ENCODE results near the gene RBMY1F.
"Not testable (repeated sequence)": the region's sequence is repeated elsewhere in the genome, so short reads cannot be mapped to it uniquely, and the experiment has no call there.

The RBMY1F gene

GRCh38 chrY:22182823-22183222 lies at the start of gene RBMY1F:
TSS of gene RBMY1F (minus strand) at chrY:22182923. CDS start at chrY:22180969, 1,954 bp downstream.
- FAIRE-seq; DNase-seq (ENCODE audit: insufficient read length, low spot score): not testable (repeated sequence)

GRCh38 chrY:22151144-22151543 lies 31.6 kb downstream of the RBMY1F start:
- not testable (repeated sequence) for DNase-seq (ENCODE audit: insufficient read length, low spot score); FAIRE-seq

GRCh38 chrY:22141011-22141695 lies 41.6 kb downstream of the RBMY1F start:
- DNase-seq (ENCODE audit: insufficient read length, low spot score); FAIRE-seq: not testable (repeated sequence)

GRCh38 chrY:22134719-22135118 lies 48.0 kb downstream of the RBMY1F start:
- FAIRE-seq; DNase-seq (ENCODE audit: insufficient read length, low spot score): not testable (repeated sequence)

GRCh38 chrY:22130494-22130893 lies 52.2 kb downstream of the RBMY1F start:
- not testable (repeated sequence) for DNase-seq (ENCODE audit: insufficient read length, low spot score); FAIRE-seq
